Mesodermal cell (in vitro differentiated cells): ENCODE results near the gene ZNRD2.

Experiments
- H3K27ac ChIP-seq: 2 replicates; pipeline ENCODE4 v1.7.0; 2013; ENCODE audit warnings: mild to moderate bottlenecking, low read depth, low read length, moderate library complexity; ENCODE audit not compliant: severe bottlenecking
- H3K36me3 ChIP-seq: 2 replicates; pipeline ENCODE4 v1.7.1; 2013; ENCODE audit warnings: mild to moderate bottlenecking, low read length, moderate library complexity; ENCODE audit not compliant: control insufficient read depth, insufficient read depth
- H3K4me1 ChIP-seq: one replicate; pipeline ENCODE4 v1.7.1; 2013; ENCODE audit warnings: mild to moderate bottlenecking, low read length; ENCODE audit not compliant: insufficient read depth, control insufficient read depth, poor library complexity, severe bottlenecking
- H3K4me3 ChIP-seq: 2 replicates; pipeline ENCODE4 v1.7.0; 2013; ENCODE audit warnings: low read length, control low read depth, mild to moderate bottlenecking; ENCODE audit not compliant: insufficient read depth, poor library complexity, severe bottlenecking; ENCODE audit errors: extremely low read depth
- H3K9me3 ChIP-seq: 2 replicates; pipeline ENCODE4 v1.7.1; 2013; ENCODE audit warnings: mild to moderate bottlenecking, low read length, moderate library complexity; ENCODE audit not compliant: control insufficient read depth
- WGBS, 2 experiments: methylation state at CpG; one replicate each; pipeline ENCODE4 v1.1.5; 2013; ENCODE audit warnings: missing lambda C conversion rate in 2 of 2; ENCODE audit not compliant: insufficient coverage in 2 of 2; 5-methylcytosine and 5-hydroxymethylcytosine counted together

The ZNRD2 gene

DNA sequence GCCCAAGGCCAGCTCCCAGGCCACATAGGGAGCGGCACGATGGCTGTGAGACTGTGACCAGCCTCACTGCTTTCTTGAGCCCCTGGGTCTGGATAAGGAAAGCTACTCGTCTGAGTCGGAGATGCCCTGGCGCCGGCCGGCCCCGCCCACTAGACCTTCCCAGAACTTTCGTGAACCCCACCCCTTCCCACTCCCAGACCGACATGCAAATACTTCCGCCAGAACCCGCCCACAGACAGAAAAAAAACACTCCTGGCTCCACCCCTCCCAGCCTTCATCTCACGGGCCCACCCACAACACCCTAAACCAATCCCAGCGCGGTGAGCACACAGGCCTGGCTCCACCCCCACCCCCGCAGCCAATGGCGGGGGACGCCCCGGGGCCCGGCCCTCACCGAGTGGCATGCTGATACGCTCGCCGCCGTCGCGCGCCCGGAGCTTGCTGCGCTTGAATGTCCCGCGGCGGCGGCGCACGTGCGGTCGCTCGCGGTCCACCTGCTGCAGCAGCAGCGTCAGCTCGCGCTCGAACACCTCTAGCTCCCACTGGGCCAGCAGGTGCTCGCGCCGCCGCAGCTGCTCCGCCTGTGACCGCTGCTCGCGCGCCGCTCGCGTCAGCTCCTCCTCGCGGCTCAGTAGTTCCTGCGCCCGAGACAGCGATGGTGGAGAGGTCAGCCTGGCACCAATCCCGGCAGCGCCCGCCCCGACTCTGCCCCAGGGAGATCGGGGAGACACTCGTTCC is 36.8 kb downstream of the ZNRD2 start:
- H3K4me3 ChIP-seq: peak overlapping the region; percentile 14
- peaks cover 29% of the 10 kb centered on the region for H3K4me1 ChIP-seq
- WGBS, 2 experiments: 6 to 12% methylated on average over 38 to 64 of the region's 67 CpGs
- H3K27ac ChIP-seq: peak overlapping the region; percentile 49
- no peaks in the 10 kb centered on the region for H3K9me3 ChIP-seq
- peaks cover 82% of the 10 kb centered on the region for H3K36me3 ChIP-seq

GRCh38 chr11:65607614-65608426 is 37.5 kb downstream of the ZNRD2 start:
- H3K9me3 ChIP-seq: no peaks in the 10 kb centered on the region
- peaks cover 82% of the 10 kb centered on the region for H3K36me3 ChIP-seq
- peak overlapping the region; percentile 49 for H3K27ac ChIP-seq
- peak overlapping the region; percentile 14 for H3K4me3 ChIP-seq
- WGBS, 2 experiments: 82 to 84% methylated on average over 27 to 36 of the region's 37 CpGs
- H3K4me1 ChIP-seq: peaks cover 37% of the 10 kb centered on the region

DNA sequence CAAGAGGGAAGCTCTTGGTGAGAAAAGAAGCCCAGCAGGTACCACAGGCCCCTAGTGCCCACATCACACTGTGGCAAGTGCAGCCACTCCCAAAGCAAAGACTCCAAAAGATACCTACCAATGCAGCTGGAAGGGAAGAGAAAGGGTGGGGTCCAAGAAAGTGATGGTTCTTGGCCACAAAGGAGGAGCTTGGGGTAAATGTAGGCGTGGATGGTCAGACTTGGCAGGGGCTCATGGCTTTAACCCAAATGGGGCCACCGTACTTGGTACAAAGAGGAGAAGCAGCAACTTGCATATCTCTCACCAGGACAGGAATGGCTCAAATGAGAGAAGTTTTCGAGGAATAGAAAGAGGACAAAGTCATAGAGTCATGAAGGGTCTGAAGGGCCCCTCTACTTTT is 39.0 kb downstream of the ZNRD2 start:
- peaks cover 43% of the 10 kb centered on the region for H3K4me1 ChIP-seq
- no peak overlapping the region for H3K27ac ChIP-seq
- 88 to 100% methylated on average over 2 to 3 of the region's 3 CpGs for WGBS, 2 experiments
- peaks cover 71% of the 10 kb centered on the region for H3K36me3 ChIP-seq
- H3K9me3 ChIP-seq: no peaks in the 10 kb centered on the region
- no peak overlapping the region for H3K4me3 ChIP-seq

DNA sequence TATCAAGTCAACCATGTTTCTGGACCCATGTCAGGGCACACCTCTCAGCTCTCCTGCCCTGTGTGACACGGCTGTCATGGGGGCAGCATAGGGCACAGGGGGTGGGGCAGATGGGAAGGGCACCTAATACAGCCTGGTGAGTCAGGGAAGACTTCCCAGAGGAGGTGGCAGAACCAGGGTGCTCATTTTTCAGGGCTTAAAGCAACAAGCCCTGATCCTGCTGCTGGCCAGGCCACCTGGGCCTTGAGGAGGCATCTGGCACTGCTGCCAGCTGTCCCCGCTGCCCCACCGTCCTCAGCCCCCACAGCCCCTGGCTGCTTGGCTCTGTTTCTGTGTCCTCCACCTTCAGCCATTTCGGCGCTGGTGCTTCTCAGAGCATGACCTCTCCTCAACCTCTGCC is 39.4 kb downstream of the ZNRD2 start:
- Histone ChIP-seq H3K36me3 (peaks cover 68% of the 10 kb centered on the region), H3K4me3 (no peak overlapping the region), H3K27ac (no peak overlapping the region), H3K4me1 (peaks cover 43% of the 10 kb centered on the region), H3K9me3 (no peaks in the 10 kb centered on the region)
- WGBS, 2 experiments: 90 to 100% methylated on average over 5 of the region's 5 CpGs

- peak overlapping the region; percentile 84 for H3K4me3 ChIP-seq
- peaks cover 43% of the 10 kb centered on the region for H3K4me1 ChIP-seq
- H3K36me3 ChIP-seq: peaks cover 60% of the 10 kb centered on the region
- H3K27ac ChIP-seq: peak overlapping the region; percentile 29
- 79 to 82% methylated on average over 3 to 5 of the region's 6 CpGs for WGBS, 2 experiments
- H3K9me3 ChIP-seq: no peaks in the 10 kb centered on the region
Observed at GRCh38 chr11:65610404-65610803, 40.1 kb downstream of the ZNRD2 start.

GRCh38 chr11:65611028-65611757 is 40.9 kb downstream of the ZNRD2 start:
- Histone ChIP-seq H3K4me3 (peak overlapping the region; percentile 84), H3K4me1 (peaks cover 43% of the 10 kb centered on the region), H3K27ac (peak overlapping the region; percentile 89), H3K36me3 (peaks cover 52% of the 10 kb centered on the region), H3K9me3 (no peaks in the 10 kb centered on the region)
- 25 to 67% methylated on average over 1 of the region's 10 CpGs for WGBS, 2 experiments

DNA sequence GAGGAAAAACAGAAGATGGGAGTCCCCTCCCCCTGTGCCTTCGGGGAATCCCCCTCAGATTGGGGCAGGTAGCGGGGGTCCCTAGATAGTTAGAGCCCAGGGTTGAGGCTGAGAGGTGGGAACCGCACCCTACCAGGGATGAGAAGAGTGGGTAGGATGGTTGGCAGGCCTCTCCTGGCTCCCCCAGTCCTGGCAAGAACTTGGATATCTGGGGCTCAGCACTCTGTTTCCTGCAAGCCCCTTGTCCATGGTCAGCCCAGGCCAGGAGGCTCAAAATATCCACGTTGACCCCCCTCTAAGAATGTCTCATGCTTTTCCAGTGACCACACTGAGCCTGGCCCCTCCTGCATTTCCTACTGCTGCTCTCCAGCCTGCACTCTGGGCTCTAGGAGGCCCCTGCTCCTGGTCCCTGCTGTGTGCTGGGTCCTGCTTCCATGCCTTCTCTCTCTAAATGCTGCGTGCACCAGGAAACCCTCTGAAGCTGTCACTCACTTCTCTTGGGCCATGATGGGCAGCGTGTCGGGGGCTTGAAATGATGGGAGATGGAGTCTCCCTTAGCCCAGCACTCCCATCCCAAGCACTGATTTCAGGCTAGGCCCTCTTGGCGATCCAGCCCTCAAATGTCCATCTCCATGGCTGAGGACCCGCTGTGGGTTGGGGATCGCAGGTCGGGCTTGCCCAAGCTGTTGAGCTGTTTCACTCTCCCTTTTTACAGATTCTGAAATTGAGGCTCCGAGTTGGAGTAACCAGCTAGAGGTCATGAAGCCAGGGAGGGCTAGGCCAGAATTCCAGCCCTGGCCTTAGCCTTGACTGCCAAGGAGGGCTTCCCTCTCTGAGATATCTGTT is 41.7 kb downstream of the ZNRD2 start:
- Histone ChIP-seq H3K27ac (peak overlapping the region; percentile 89), H3K9me3 (no peaks in the 10 kb centered on the region), H3K36me3 (peaks cover 54% of the 10 kb centered on the region), H3K4me1 (peaks cover 43% of the 10 kb centered on the region), H3K4me3 (peak overlapping the region; percentile 84)
- 67 to 85% methylated on average over 7 to 11 of the region's 12 CpGs for WGBS, 2 experiments

DNA sequence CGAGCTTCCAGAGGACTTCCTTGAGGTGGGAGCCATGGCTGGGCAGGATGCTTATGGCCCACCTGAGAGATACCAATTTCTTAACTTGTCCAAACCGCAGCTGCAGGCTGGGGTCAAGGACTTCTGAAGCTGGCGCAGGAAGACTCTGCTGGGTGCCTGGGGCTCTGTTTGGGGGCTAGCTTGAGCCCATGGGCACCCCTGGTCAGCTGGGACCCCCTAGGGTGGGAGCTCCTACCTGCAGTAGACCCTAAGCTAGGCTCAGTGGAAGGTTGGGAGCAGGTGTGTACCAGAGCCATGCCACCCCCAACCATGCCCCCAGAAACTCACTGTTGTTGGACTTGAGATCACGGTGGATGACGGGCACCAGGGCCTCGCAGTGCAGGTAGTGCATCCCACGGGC is 42.4 kb downstream of the ZNRD2 start:
- Histone ChIP-seq H3K9me3 (no peaks in the 10 kb centered on the region), H3K4me3 (peak overlapping the region; percentile 84), H3K4me1 (peaks cover 42% of the 10 kb centered on the region), H3K36me3 (peaks cover 57% of the 10 kb centered on the region), H3K27ac (peak overlapping the region; percentile 42)
- WGBS, 2 experiments: 97 to 100% methylated on average over 2 to 7 of the region's 7 CpGs

- peak overlapping the region; percentile 84 for H3K4me3 ChIP-seq
- WGBS, 2 experiments: 67 to 73% methylated on average over 29 to 37 of the region's 43 CpGs
- peaks cover 38% of the 10 kb centered on the region for H3K4me1 ChIP-seq
- peaks cover 57% of the 10 kb centered on the region for H3K36me3 ChIP-seq
- no peaks in the 10 kb centered on the region for H3K9me3 ChIP-seq
- H3K27ac ChIP-seq: peak overlapping the region; percentile 79
Observed at GRCh38 chr11:65613091-65613928, 43.0 kb downstream of the ZNRD2 start.
